SK-N-SH treated with all-trans-retinoic acid at 6 μM for 48 hours (cell line): ENCODE measurements around the gene SLC6A3.

Experiments used
- ATAC-seq: fragments of 200-7000 bp; cut with Tn5 transposase; 3 replicates; pipeline ENCODE4 v1.9.1; 2020; ENCODE audit warnings: mild to moderate bottlenecking, moderate library complexity
- ARNTL ChIP-seq: fragments of 450-650 bp; formaldehyde crosslinking; IDR thresholded peaks from 2 replicates; pipeline ENCODE4 v1.5.0; 2020; ENCODE audit warnings: low read depth, mild to moderate bottlenecking, moderate library complexity, borderline replicate concordance
- BACH2 ChIP-seq: fragments of 250-450 bp; sonication (Bioruptor Pico); IDR thresholded peaks from 2 replicates; pipeline ENCODE4 v1.9.0; 2021; ENCODE audit warnings: mild to moderate bottlenecking, borderline replicate concordance
- CSDC2 ChIP-seq: fragments of 250-450 bp; sonication (Bioruptor Pico); IDR thresholded peaks from 2 replicates; pipeline ENCODE4 v1.5.0; 2020; ENCODE audit warnings: mild to moderate bottlenecking, moderate library complexity
- CSRNP3 ChIP-seq: fragments of 250-450 bp; sonication (Bioruptor Pico); IDR thresholded peaks from 2 replicates; pipeline ENCODE4 v1.5.1; 2021; ENCODE audit warnings: mild to moderate bottlenecking, moderate library complexity
- ESRRG ChIP-seq: fragments of 250-450 bp; sonication (Bioruptor Pico); IDR thresholded peaks from 2 replicates; pipeline ENCODE4 v1.6.1; 2021; ENCODE audit warnings: mild to moderate bottlenecking
- GLIS3 ChIP-seq: fragments of 250-450 bp; sonication (Bioruptor Pico); IDR thresholded peaks from 2 replicates; pipeline ENCODE4 v1.5.0; 2020; ENCODE audit warnings: mild to moderate bottlenecking, moderate library complexity
- ISL1 ChIP-seq: fragments of 250-450 bp; sonication (Bioruptor Pico); IDR thresholded peaks from 2 replicates; pipeline ENCODE4 v2.1.2; 2022; ENCODE audit warnings: mild to moderate bottlenecking, moderate library complexity
- OSR1 ChIP-seq: fragments of 250-450 bp; sonication (Bioruptor Pico); IDR thresholded peaks from 2 replicates; pipeline ENCODE4 v1.8.0; 2022; ENCODE audit warnings: moderate library complexity, mild to moderate bottlenecking, inconsistent platforms
- PPARA ChIP-seq: fragments of 250-450 bp; sonication (Bioruptor Pico); IDR thresholded peaks from 2 replicates; pipeline ENCODE4 v1.5.0; 2020; ENCODE audit warnings: mild to moderate bottlenecking, borderline replicate concordance
- RARB ChIP-seq: fragments of 250-450 bp; sonication (Bioruptor Pico); IDR thresholded peaks from 2 replicates; pipeline ENCODE4 v1.8.0; 2021; ENCODE audit warnings: mild to moderate bottlenecking, moderate library complexity
- SNAI2 ChIP-seq: fragments of 250-450 bp; sonication (Bioruptor Pico); IDR thresholded peaks from 2 replicates; pipeline ENCODE4 v1.5.0; 2020; ENCODE audit warnings: mild to moderate bottlenecking, moderate library complexity
- TCF4 ChIP-seq: fragments of 250-450 bp; sonication (Bioruptor Pico); IDR thresholded peaks from 2 replicates; pipeline ENCODE4 v1.8.0; 2021; ENCODE audit warnings: mild to moderate bottlenecking, moderate library complexity, borderline replicate concordance
- TOX ChIP-seq: fragments of 250-450 bp; sonication (Bioruptor Pico); IDR thresholded peaks from 2 replicates; pipeline ENCODE4 v1.8.0; 2021; ENCODE audit warnings: mild to moderate bottlenecking, moderate library complexity, borderline replicate concordance
- ZC3H10 ChIP-seq: fragments of 250-450 bp; sonication (Bioruptor Pico); IDR thresholded peaks from 2 replicates; pipeline ENCODE4 v1.5.1; 2021; ENCODE audit warnings: mild to moderate bottlenecking, moderate library complexity
- ZFP3 ChIP-seq: fragments of 250-450 bp; sonication (Bioruptor Pico); IDR thresholded peaks from 2 replicates; pipeline ENCODE4 v1.5.0; 2020; ENCODE audit warnings: mild to moderate bottlenecking, moderate library complexity
- ZFP30 ChIP-seq: fragments of 450-650 bp; formaldehyde crosslinking; IDR thresholded peaks from 2 replicates; pipeline ENCODE4 v1.5.0; 2022; ENCODE audit warnings: mild to moderate bottlenecking, moderate library complexity
- ZNF565 ChIP-seq: fragments of 450-650 bp; formaldehyde crosslinking; conservative IDR thresholded peaks from 2 replicates; pipeline ENCODE4 v1.5.0; 2020; ENCODE audit warnings: low read depth, mild to moderate bottlenecking, moderate library complexity
- ZNF70 ChIP-seq: fragments of 450-650 bp; formaldehyde crosslinking; IDR thresholded peaks from 2 replicates; pipeline ENCODE4 v1.5.0; 2020; ENCODE audit warnings: mild to moderate bottlenecking, moderate library complexity
- ZNF8 ChIP-seq: fragments of 450-650 bp; formaldehyde crosslinking; IDR thresholded peaks from 2 replicates; pipeline ENCODE4 v1.5.0; 2020; ENCODE audit warnings: mild to moderate bottlenecking, moderate library complexity
- TF ChIP-seq, protein P1 (sequence below): fragments of 250-450 bp; sonication (Bioruptor Pico); IDR thresholded peaks from 2 replicates; pipeline ENCODE4 v1.8.0; 2020; ENCODE audit warnings: mild to moderate bottlenecking, moderate library complexity, borderline replicate concordance
- TF ChIP-seq, protein P2 (sequence below): fragments of 250-450 bp; sonication (Bioruptor Pico); IDR thresholded peaks from 2 replicates; pipeline ENCODE4 v1.5.0; 2020; ENCODE audit warnings: mild to moderate bottlenecking, moderate library complexity
- TF ChIP-seq, protein P3 (sequence below): fragments of 250-450 bp; sonication (Bioruptor Pico); IDR thresholded peaks from 2 replicates; pipeline ENCODE4 v1.5.1; 2020; ENCODE audit warnings: low read depth, mild to moderate bottlenecking, moderate library complexity
- TF ChIP-seq, protein P4 (sequence below): fragments of 250-450 bp; sonication (Bioruptor Pico); IDR thresholded peaks from 2 replicates; pipeline ENCODE4 v1.8.0; 2021; ENCODE audit warnings: low read depth, mild to moderate bottlenecking, moderate library complexity, borderline replicate concordance

SLC6A3 gene

GRCh38 chr5:1432296-1432695 lies 12.9 kb downstream of the SLC6A3 start:
- TF ChIP-seq ARNTL, result no peak
- ATAC-seq, result no peak

DNA sequence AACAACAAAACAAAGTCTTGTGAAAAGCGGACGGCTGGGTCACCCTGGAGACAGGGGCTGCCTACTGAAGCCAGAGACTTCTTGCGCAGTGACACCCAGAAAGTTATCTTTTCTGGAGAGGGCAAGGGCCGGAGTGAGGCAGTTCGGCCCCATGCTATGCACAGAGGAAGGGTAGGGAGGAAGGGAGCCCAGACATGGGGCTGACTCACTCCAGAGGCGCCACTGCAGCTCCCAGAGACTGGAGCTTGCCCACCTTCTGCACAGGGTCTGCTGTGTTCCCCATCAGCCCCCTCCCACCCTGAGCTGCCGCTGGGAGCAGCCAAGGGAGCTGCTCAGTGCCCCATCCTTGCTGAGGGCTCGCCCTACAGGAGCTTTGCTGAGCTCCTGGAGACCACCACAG lies 13.3 kb downstream of the SLC6A3 start:
- TF ChIP-seq RARB (CRISPR knock-in tag) (no peak), BACH2 (CRISPR knock-in tag) (no peak), TCF4 (CRISPR knock-in tag) (no peak), GLIS3 (no peak), ZC3H10 (CRISPR knock-in tag) (no peak), PPARA (no peak), OSR1 (CRISPR knock-in tag) (no peak), ESRRG (CRISPR knock-in tag) (no peak), ZFP3 (CRISPR knock-in tag) (no peak), ISL1 (CRISPR knock-in tag) (no peak), ARNTL (no peak), TOX (CRISPR knock-in tag) (no peak), ZNF8 (CRISPR knock-in tag) (no peak)
- TF ChIP-seq, protein P1, sequence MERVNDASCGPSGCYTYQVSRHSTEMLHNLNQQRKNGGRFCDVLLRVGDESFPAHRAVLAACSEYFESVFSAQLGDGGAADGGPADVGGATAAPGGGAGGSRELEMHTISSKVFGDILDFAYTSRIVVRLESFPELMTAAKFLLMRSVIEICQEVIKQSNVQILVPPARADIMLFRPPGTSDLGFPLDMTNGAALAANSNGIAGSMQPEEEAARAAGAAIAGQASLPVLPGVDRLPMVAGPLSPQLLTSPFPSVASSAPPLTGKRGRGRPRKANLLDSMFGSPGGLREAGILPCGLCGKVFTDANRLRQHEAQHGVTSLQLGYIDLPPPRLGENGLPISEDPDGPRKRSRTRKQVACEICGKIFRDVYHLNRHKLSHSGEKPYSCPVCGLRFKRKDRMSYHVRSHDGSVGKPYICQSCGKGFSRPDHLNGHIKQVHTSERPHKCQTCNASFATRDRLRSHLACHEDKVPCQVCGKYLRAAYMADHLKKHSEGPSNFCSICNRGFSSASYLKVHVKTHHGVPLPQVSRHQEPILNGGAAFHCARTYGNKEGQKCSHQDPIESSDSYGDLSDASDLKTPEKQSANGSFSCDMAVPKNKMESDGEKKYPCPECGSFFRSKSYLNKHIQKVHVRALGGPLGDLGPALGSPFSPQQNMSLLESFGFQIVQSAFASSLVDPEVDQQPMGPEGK (CRISPR knock-in tag), result no peak
- TF ChIP-seq, protein P2, sequence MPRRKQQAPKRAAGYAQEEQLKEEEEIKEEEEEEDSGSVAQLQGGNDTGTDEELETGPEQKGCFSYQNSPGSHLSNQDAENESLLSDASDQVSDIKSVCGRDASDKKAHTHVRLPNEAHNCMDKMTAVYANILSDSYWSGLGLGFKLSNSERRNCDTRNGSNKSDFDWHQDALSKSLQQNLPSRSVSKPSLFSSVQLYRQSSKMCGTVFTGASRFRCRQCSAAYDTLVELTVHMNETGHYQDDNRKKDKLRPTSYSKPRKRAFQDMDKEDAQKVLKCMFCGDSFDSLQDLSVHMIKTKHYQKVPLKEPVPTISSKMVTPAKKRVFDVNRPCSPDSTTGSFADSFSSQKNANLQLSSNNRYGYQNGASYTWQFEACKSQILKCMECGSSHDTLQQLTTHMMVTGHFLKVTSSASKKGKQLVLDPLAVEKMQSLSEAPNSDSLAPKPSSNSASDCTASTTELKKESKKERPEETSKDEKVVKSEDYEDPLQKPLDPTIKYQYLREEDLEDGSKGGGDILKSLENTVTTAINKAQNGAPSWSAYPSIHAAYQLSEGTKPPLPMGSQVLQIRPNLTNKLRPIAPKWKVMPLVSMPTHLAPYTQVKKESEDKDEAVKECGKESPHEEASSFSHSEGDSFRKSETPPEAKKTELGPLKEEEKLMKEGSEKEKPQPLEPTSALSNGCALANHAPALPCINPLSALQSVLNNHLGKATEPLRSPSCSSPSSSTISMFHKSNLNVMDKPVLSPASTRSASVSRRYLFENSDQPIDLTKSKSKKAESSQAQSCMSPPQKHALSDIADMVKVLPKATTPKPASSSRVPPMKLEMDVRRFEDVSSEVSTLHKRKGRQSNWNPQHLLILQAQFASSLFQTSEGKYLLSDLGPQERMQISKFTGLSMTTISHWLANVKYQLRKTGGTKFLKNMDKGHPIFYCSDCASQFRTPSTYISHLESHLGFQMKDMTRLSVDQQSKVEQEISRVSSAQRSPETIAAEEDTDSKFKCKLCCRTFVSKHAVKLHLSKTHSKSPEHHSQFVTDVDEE (CRISPR knock-in tag), result no peak
- ATAC-seq, result no peak

- TF ChIP-seq PPARA (no peak), CSRNP3 (CRISPR knock-in tag) (no peak), TOX (CRISPR knock-in tag) (no peak), GLIS3 (no peak), ISL1 (CRISPR knock-in tag) (no peak), ZFP3 (CRISPR knock-in tag) (no peak), ESRRG (CRISPR knock-in tag) (no peak), TCF4 (CRISPR knock-in tag) (no peak), CSDC2 (CRISPR knock-in tag) (no peak), ZNF565 (no peak), ARNTL (no peak), ZNF8 (CRISPR knock-in tag) (no peak), ZFP30 (CRISPR knock-in tag) (no peak), SNAI2 (CRISPR knock-in tag) (no peak), ZNF70 (CRISPR knock-in tag) (no peak)
- TF ChIP-seq, protein P3, sequence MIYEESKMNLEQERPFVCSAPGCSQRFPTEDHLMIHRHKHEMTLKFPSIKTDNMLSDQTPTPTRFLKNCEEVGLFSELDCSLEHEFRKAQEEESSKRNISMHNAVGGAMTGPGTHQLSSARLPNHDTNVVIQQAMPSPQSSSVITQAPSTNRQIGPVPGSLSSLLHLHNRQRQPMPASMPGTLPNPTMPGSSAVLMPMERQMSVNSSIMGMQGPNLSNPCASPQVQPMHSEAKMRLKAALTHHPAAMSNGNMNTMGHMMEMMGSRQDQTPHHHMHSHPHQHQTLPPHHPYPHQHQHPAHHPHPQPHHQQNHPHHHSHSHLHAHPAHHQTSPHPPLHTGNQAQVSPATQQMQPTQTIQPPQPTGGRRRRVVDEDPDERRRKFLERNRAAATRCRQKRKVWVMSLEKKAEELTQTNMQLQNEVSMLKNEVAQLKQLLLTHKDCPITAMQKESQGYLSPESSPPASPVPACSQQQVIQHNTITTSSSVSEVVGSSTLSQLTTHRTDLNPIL (CRISPR knock-in tag), result no peak
- TF ChIP-seq, protein P2 (CRISPR knock-in tag), result no peak
- TF ChIP-seq, protein P4, sequence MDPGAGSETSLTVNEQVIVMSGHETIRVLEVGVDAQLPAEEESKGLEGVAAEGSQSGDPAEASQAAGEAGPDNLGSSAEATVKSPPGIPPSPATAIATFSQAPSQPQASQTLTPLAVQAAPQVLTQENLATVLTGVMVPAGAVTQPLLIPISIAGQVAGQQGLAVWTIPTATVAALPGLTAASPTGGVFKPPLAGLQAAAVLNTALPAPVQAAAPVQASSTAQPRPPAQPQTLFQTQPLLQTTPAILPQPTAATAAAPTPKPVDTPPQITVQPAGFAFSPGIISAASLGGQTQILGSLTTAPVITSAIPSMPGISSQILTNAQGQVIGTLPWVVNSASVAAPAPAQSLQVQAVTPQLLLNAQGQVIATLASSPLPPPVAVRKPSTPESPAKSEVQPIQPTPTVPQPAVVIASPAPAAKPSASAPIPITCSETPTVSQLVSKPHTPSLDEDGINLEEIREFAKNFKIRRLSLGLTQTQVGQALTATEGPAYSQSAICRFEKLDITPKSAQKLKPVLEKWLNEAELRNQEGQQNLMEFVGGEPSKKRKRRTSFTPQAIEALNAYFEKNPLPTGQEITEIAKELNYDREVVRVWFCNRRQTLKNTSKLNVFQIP (CRISPR knock-in tag), result no peak
- no peak for ATAC-seq
Observed at GRCh38 chr5:1431021-1431811, 14.0 kb downstream of the SLC6A3 start.
